Calu3 (cell line): ENCODE measurements around the gene TIMM23. TPM values are rescaled to one million over a fixed set of nuclear protein-coding genes. Genes with fewer than 3 reads are reported as not detected.
"Not testable (repeated sequence)": the region's sequence is repeated elsewhere in the genome, so short reads cannot be mapped to it uniquely, and the experiment has no call there.

Experiments
- BruUV-seq: library from RNA; stranded (reverse); fragments of 400-500 nt; replicated peaks from 2 replicates; lab custom pipeline; 2021; lab: Mats Ljungman, UMichigan
- CTCF ChIA-PET: fragments of 300-600 bp; sonication (Branson Sonifier 250); formaldehyde crosslinking; loops from one replicate; lab custom pipeline; 2022; ENCODE audit warnings: antibody characterized with exemption; lab: Charles Lee
- DNase-seq: peaks from one replicate; pipeline ENCODE4 v3.0.0; 2022
- H3K27ac Mint-ChIP-seq: one replicate; pipeline ENCODE4 v1.8.0; 2022; ENCODE audit warnings: mixed read lengths; ENCODE audit not compliant: unreplicated experiment
- H3K27me3 Mint-ChIP-seq: one replicate; pipeline ENCODE4 v1.8.0; 2022; ENCODE audit warnings: mixed read lengths; ENCODE audit not compliant: unreplicated experiment
- H3K36me3 Mint-ChIP-seq: one replicate; pipeline ENCODE4 v1.8.0; 2022; ENCODE audit warnings: mild to moderate bottlenecking, moderate library complexity, mixed read lengths; ENCODE audit not compliant: insufficient read depth, unreplicated experiment
- H3K4me1 Mint-ChIP-seq: one replicate; pipeline ENCODE4 v1.8.0; 2022; ENCODE audit warnings: mild to moderate bottlenecking, low read depth, mixed read lengths; ENCODE audit not compliant: unreplicated experiment
- H3K4me3 Mint-ChIP-seq: one replicate; pipeline ENCODE4 v1.8.0; 2022; ENCODE audit warnings: mild to moderate bottlenecking, low read depth, moderate library complexity, mixed read lengths; ENCODE audit not compliant: unreplicated experiment
- H3K9me3 Mint-ChIP-seq: one replicate; pipeline ENCODE4 v1.8.0; 2022; ENCODE audit warnings: low read depth, mixed read lengths; ENCODE audit not compliant: unreplicated experiment
- intact Hi-C: fragments of 100-400 bp; cut with micrococcal nuclease; formaldehyde crosslinking; loops from one replicate; pipeline ENCODE4 v1.10.0; 2022; ENCODE audit not compliant: unreplicated experiment
- total RNA-seq: library from RNA; stranded (reverse); gene quantifications from 2 replicates; pipeline ENCODE4 v1.2.3, GENCODE V29; 2022
- TF ChIP-seq, protein P1 (sequence below): fragments of 200-600 bp; IDR thresholded peaks from one replicate; pipeline ENCODE4 v1.8.0; 2022; ENCODE audit warnings: antibody characterized with exemption; ENCODE audit not compliant: unreplicated experiment

TIMM23 gene
- total RNA-seq, 1 experiment from 2014 or later: 72.2 TPM

DNA sequence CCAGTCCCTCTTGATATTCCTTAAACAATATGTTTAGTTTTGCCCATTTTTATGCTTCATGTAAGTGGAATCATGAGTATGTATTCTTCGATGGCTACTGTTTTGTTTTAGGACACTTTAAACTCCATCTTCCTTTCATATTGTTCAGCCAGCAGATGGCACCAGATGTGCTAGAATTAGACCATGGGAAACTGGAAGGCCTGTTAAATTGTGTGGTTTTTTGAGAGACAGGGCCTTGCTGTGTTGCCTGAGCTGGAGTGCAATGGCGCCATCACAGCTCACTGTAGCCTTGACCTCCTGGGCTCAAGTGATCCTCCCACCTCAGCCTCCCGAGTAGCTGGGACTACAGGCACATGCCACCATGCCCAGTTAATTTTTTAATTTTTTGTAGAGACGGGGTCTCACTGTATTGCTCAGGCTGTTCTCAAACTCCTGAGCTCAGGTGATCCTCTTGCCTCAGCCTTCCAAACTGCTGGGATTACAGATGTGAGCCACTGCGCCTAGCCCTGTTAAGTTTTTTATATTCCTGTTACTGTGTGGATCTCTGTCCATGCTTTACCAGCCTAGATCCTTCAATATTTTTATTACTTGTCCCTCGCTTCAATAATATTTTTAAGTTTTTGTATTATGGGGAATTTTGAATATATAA, 11.4 kb downstream of the TIMM23 start:
- CTCF ChIA-PET, H3K27me3 Mint-ChIP-seq, H3K36me3 Mint-ChIP-seq, H3K9me3 Mint-ChIP-seq, BruUV-seq, H3K27ac Mint-ChIP-seq, H3K4me3 Mint-ChIP-seq, H3K4me1 Mint-ChIP-seq: not testable (repeated sequence)
- intact Hi-C loops: loop anchor here (1.0 kb wide), 1 partner anchor 45 kb away; no protein-coding TSS in a partner anchor
- TF ChIP-seq, protein P1, sequence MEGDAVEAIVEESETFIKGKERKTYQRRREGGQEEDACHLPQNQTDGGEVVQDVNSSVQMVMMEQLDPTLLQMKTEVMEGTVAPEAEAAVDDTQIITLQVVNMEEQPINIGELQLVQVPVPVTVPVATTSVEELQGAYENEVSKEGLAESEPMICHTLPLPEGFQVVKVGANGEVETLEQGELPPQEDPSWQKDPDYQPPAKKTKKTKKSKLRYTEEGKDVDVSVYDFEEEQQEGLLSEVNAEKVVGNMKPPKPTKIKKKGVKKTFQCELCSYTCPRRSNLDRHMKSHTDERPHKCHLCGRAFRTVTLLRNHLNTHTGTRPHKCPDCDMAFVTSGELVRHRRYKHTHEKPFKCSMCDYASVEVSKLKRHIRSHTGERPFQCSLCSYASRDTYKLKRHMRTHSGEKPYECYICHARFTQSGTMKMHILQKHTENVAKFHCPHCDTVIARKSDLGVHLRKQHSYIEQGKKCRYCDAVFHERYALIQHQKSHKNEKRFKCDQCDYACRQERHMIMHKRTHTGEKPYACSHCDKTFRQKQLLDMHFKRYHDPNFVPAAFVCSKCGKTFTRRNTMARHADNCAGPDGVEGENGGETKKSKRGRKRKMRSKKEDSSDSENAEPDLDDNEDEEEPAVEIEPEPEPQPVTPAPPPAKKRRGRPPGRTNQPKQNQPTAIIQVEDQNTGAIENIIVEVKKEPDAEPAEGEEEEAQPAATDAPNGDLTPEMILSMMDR: peak; percentile 21
- DNase-seq: peak; percentile 56

DNA sequence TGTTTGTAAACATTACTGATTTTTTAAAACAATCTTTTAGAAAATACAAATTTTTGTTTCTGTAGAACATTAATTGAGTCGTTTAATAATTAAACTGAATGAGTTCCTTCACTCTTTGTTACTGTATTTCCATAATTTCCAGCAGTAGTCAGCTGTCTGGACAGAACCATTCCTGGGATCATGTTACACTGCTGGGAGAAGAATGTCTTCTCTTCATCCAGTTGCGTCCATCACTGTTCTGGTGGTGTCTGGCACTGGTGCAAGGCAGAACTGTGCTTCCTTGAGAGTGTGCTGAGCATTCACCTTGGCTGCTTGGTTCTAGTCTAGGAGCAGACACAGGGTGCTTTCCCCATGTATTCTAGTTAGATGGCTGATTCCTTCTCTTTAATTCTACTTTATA, 12.2 kb downstream of the TIMM23 start:
- H3K27me3 Mint-ChIP-seq, H3K4me3 Mint-ChIP-seq, BruUV-seq, H3K27ac Mint-ChIP-seq, H3K9me3 Mint-ChIP-seq, H3K36me3 Mint-ChIP-seq, H3K4me1 Mint-ChIP-seq, CTCF ChIA-PET: not testable (repeated sequence)
- DNase-seq: peak; percentile 10
- intact Hi-C loops: loop anchor here (1.0 kb wide), 1 partner anchor 44 kb away; no protein-coding TSS in a partner anchor

DNA sequence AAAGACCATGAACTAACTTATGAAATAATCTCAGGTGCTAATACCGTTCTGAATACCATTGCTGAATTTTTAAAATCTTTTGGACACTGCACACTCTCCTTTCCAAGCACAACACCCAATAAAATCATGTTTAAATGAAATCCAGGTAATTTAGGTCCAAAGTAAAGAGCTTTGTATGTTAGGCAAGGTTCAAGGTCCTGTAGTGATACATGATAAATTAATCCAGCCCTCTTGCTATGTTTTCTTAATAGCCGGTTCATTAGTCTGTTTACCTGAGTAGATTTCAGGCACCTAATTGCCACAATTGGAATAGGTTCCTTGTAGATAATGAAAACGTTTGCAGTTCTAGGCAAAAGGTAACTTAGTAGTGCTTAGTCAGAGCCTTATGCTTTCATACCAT, 13.3 kb downstream of the TIMM23 start:
- BruUV-seq, CTCF ChIA-PET, H3K4me3 Mint-ChIP-seq, intact Hi-C loops, H3K27ac Mint-ChIP-seq, H3K36me3 Mint-ChIP-seq, H3K4me1 Mint-ChIP-seq, DNase-seq, H3K27me3 Mint-ChIP-seq, H3K9me3 Mint-ChIP-seq: not testable (repeated sequence)

DNA sequence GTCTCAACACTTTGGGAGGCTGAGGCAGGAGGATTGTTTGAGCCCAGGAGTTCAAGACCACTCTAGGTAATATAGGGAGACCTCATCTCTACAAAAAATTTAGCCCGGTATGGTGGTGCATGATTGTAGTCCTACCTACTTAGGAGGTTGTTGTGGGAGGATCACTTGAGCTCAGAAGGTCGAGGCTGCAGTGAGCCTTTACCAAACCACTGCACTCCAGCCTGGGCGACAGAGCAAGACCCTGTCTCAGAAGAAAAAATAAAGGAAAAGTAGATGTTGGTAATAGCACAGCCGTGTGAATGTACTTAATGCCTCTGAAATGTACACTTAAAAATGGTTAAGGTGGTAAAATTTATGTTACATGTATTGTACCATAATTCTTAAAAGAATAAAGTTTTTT, 25.3 kb downstream of the TIMM23 start:
- H3K36me3 Mint-ChIP-seq: peaks cover 53% of the 10 kb centered on the region
- intact Hi-C loops: no loop called here
- CTCF ChIA-PET: interaction anchor here (0.6 kb wide), 1 partner anchor 229 kb away, joined by 4 read pairs; no protein-coding TSS in a partner anchor
- peaks cover 11% of the 10 kb centered on the region for H3K4me1 Mint-ChIP-seq
- H3K4me3 Mint-ChIP-seq: no peak overlapping the region
- no peak overlapping the region for H3K27ac Mint-ChIP-seq
- no peak for DNase-seq
- no peaks in the 10 kb centered on the region for H3K9me3 Mint-ChIP-seq
- BruUV-seq: no TSS peak
- H3K27me3 Mint-ChIP-seq: no peaks in the 10 kb centered on the region
- TF ChIP-seq, protein P1: no peak

DNA sequence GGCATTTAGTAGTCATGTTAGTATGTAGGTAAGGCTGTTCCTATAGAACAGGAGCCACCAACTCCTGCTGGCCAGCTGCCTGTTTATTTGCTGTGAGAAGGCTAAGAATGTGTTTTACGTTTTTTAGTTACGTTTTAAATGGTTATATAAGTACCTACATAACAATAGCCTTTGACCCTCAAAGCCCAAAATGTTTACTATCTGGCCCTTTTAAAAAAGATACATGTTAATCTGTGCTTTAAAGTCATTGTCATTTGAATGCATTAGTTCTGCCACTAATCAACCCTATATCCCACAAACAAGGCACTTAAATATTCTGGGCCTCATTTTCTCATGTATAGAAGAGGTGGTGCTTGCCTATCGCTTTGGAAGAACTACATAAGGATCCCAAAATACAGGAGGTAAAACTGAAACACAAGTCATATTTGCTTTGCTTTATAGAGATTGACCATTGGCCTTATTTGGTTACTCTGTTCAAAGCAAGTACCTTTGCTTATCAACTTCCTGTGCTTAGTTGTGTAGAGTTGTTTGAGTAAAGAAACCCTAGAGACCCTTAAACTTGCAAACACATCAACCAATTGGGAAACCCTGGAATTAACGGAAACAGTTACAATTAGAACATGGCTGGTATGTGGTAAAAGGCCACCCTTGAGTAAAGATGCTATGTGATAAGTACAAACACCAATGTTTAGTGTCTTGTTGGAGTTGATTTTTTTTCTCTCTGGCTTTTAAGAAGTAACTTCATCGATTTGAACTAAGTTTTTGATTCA, 25.9 kb downstream of the TIMM23 start:
- intact Hi-C loops: no loop called here
- TF ChIP-seq, protein P1: no peak
- Mint-ChIP-seq H3K36me3 (peaks cover 51% of the 10 kb centered on the region), H3K4me3 (no peak overlapping the region), H3K27me3 (no peaks in the 10 kb centered on the region), H3K4me1 (peaks cover 11% of the 10 kb centered on the region), H3K27ac (no peak overlapping the region), H3K9me3 (no peaks in the 10 kb centered on the region)
- CTCF ChIA-PET: no interaction called here
- BruUV-seq: no TSS peak
- DNase-seq: no peak

DNA sequence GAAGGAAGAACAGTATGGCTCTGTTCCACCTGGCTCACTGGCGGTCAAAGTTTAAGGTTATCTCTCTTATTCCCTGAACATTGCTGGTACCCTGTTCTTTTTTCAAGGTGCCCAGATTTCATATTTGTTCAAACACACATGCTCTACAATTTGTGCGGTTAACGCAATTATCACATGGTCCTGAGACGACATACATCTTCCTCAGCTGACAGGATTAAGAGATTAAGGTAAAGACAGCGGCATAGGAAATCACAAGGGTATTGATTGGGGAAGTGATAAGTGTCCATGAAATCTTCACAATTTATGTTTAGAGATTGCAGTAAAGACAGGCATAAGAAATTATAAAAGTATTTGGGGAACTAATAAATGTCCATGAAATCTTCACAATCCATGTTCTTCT, 27.7 kb downstream of the TIMM23 start:
- BruUV-seq, H3K9me3 Mint-ChIP-seq, H3K27ac Mint-ChIP-seq, H3K4me3 Mint-ChIP-seq, CTCF ChIA-PET, DNase-seq, intact Hi-C loops, H3K27me3 Mint-ChIP-seq: not testable (repeated sequence)
- H3K4me1 Mint-ChIP-seq: peaks cover 11% of the 10 kb centered on the region
- H3K36me3 Mint-ChIP-seq: peaks cover 50% of the 10 kb centered on the region
